ENCODE data around the gene EAF1.
"Not testable (repeated sequence)": the region's sequence is repeated elsewhere in the genome, so short reads cannot be mapped to it uniquely, and the experiment has no call there.

Gene EAF1

GRCh38 chr3:15453501-15453900 lies 26.1 kb downstream of the EAF1 start:
- Histone ChIP-seq H3K9me3 (no peaks in the 10 kb centered on the region), H3K4me3 (ENCODE audit: low read depth, low read length) (no peak overlapping the region), H3K4me1 (no peaks in the 10 kb centered on the region), H3K27me3 (no peaks in the 10 kb centered on the region), H3K36me3 (no peaks in the 10 kb centered on the region)
- no peak for TF ChIP-seq CTCF (IDR thresholded peaks at IDR 0.05; ENCODE audit: low read depth, low read length)
- no peak for DNase-seq

- Histone ChIP-seq H3K4me3 (ENCODE audit: low read depth, low read length) (no peak overlapping the region), H3K4me1 (no peaks in the 10 kb centered on the region), H3K27me3 (no peaks in the 10 kb centered on the region), H3K36me3 (no peaks in the 10 kb centered on the region), H3K9me3 (no peaks in the 10 kb centered on the region)
- TF ChIP-seq CTCF (IDR thresholded peaks at IDR 0.05; ENCODE audit: low read depth, low read length): no peak
- no peak for DNase-seq
These were observed 26.7 kb downstream of the EAF1 start for GRCh38 chr3:15453991-15454625.

GRCh38 chr3:15454965-15455364 lies 27.6 kb downstream of the EAF1 start:
- no peaks in the 10 kb centered on the region for H3K36me3 ChIP-seq
- TF ChIP-seq CTCF (IDR thresholded peaks at IDR 0.05; ENCODE audit: low read depth, low read length): no peak
- H3K4me1 ChIP-seq: no peaks in the 10 kb centered on the region; the same call in 1 of the 2 replicates
- H3K4me3 ChIP-seq (ENCODE audit: low read depth, low read length): no peak overlapping the region
- no peaks in the 10 kb centered on the region for H3K27me3 ChIP-seq
- no peaks in the 10 kb centered on the region for H3K9me3 ChIP-seq
- no peak for DNase-seq

- Histone ChIP-seq H3K9me3 (no peaks in the 10 kb centered on the region), H3K27me3 (no peaks in the 10 kb centered on the region), H3K4me1 (peaks cover 5% of the 10 kb centered on the region), H3K36me3 (no peaks in the 10 kb centered on the region), H3K4me3 (ENCODE audit: low read depth, low read length) (no peak overlapping the region)
- TF ChIP-seq CTCF (IDR thresholded peaks at IDR 0.05; ENCODE audit: low read depth, low read length): no peak
- no peak for DNase-seq
These were observed 28.4 kb downstream of the EAF1 start for GRCh38 chr3:15455756-15456155.

- no peaks in the 10 kb centered on the region for H3K36me3 ChIP-seq
- TF ChIP-seq CTCF (IDR thresholded peaks at IDR 0.05; ENCODE audit: low read depth, low read length): no peak
- H3K4me1 ChIP-seq: peaks cover 8% of the 10 kb centered on the region
- H3K27me3 ChIP-seq: no peaks in the 10 kb centered on the region
- DNase-seq: no peak
- H3K9me3 ChIP-seq: no peaks in the 10 kb centered on the region
- no peak overlapping the region for H3K4me3 ChIP-seq (ENCODE audit: low read depth, low read length)
These were observed 28.9 kb downstream of the EAF1 start for GRCh38 chr3:15456321-15456720.

GRCh38 chr3:15456915-15457314 lies 29.5 kb downstream of the EAF1 start:
- H3K4me1 ChIP-seq: peaks cover 13% of the 10 kb centered on the region
- not testable (repeated sequence) for DNase-seq; H3K4me3 ChIP-seq (ENCODE audit: low read depth, low read length)

More at GRCh38 chr3:15456915-15457314, 29.5 kb downstream of the EAF1 start:
- not testable (repeated sequence) for H3K9me3 ChIP-seq, H3K27me3 ChIP-seq, H3K36me3 ChIP-seq

All from BE2C (cell line).